ENCODE data around the gene WWTR1. TPM values are rescaled to one million over a fixed set of nuclear protein-coding genes. Genes with fewer than 3 reads are reported as not detected.
A peak's percentile ranks its signal among the peaks of the same experiment; 100 is the strongest.

WWTR1 gene
- polyA plus RNA-seq, 3 donors = 111 TPM

GRCh38 chr3:149655826-149656574 lies 1.8 kb downstream of the WWTR1 start:
- DNase-seq (ENCODE audit: low read depth in 3 of 3, low spot score in 2 of 3) = no peak

GRCh38 chr3:149654188-149654601 lies 3.6 kb downstream of the WWTR1 start:
- DNase-seq (ENCODE audit: low read depth in 3 of 3, low spot score in 2 of 3) = no peak

GRCh38 chr3:149653564-149653963 lies 4.3 kb downstream of the WWTR1 start:
- DNase-seq (ENCODE audit: low read depth in 3 of 3, low spot score in 2 of 3) = no peak

DNA sequence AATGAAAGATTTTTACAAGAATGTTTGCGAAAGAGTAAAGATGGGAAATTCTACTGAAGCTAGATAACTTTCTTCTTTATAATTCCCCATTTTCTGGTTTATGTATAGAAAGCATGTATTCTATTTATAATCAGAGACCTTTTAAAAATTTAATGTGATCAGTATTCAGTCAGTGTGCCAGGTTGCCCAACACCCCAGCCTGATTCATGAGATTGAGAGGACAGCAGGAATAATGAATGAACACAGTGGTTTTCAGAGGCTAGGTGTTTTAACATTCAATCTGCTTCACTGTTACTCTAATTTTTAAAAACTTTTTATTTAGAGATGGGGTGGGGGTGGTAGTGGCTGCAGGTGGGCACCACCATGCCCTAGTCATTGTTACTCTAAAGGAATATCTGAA lies 4.7 kb downstream of the WWTR1 start:
- DNase-seq (ENCODE audit: low read depth in 3 of 3, low spot score in 2 of 3) = no peak

DNA sequence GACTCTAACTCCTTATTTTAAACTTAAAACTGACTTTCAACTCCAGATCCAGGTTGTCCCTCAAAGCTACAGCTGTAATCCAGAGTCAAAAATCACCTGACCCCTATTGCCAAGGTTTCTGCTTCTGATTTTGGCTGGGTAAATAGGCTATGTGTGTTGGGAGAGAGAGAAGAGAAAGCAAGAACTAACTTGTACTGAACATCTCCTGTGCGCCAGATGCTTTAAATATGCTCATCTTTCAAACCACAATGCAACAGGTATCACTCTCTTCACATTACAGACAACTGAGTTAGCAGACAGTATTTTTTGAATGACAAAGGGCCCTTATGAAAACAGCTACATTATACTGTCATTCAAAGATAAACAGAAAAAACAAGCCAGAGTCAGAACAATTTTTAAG lies 7.0 kb downstream of the WWTR1 start:
- no peak for DNase-seq (ENCODE audit: low read depth in 3 of 3, low spot score in 2 of 3)

- no peak for DNase-seq (ENCODE audit: low read depth in 3 of 3, low spot score in 2 of 3)
Measured at GRCh38 chr3:149648525-149648924, 9.3 kb downstream of the WWTR1 start.

DNA sequence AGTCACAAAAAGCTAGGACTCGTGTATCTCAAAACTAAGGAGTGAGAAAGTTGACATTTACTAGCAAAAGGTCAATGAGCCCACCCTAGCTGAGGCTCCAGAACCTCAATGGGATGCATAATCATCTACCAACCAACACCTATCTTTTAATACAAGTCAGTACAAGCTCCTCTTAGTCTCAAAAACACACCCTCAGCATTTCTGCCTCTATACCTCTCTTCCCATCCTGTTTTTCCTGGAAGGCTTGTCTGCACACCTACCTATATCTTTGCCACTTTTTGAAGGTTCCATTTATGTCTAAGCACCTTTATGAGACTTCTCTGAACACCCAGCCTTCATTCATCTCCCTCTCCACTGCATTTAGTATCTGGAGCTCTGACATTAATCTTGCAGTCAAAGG lies 10.0 kb downstream of the WWTR1 start:
- DNase-seq (ENCODE audit: low read depth in 3 of 3, low spot score in 2 of 3) = no peak

- no peak for DNase-seq (ENCODE audit: low read depth in 3 of 3, low spot score in 2 of 3)
Measured at GRCh38 chr3:149647285-149647684, 10.5 kb downstream of the WWTR1 start.

DNA sequence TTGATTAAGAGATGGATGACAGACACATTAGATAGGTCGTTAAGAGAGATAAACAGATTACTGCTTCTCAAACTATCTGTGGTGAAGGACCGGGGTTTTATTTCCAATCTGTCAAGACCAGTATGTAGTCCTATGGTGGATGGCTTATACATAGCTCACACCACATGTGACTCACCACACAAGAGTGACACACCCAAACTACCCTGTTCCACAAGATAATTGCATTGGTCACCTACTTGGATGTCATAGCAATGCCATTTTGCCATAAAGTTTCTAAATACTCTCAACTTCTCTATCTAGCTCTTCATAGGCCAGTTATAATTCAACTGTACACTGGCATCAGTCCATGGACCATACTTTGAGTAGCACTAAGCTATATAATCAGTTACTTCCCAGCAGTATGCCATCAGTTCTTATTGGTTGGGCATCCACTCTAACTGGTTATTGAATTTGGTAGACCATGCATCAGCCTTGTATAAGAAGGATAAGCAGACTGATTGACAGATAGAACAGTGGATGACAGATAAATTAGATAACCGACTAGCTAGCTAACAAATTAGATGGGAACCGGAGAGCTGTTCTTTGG lies 11.6 kb downstream of the WWTR1 start:
- no peak for DNase-seq (ENCODE audit: low read depth in 3 of 3, low spot score in 2 of 3)

DNA sequence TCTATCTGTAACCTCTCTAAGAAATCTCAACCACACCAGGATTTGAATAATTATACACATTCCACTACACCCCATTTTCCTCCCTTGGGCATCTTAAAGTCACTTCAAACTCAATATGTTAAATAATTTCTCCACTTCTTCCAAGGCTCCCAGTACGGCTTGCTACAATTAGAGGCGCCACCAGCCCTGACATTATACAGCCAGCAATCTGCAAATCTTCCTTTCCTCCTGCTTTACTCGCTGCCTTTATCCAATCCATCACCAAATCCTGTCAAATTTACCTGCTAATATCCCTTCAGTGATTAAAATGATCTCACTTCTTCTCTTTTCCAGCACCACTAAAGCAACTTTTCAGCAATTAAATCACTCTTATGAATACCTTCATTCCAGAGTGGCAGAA lies 13.9 kb downstream of the WWTR1 start:
- DNase-seq (ENCODE audit: low read depth in 3 of 3, low spot score in 2 of 3) = no peak

DNA sequence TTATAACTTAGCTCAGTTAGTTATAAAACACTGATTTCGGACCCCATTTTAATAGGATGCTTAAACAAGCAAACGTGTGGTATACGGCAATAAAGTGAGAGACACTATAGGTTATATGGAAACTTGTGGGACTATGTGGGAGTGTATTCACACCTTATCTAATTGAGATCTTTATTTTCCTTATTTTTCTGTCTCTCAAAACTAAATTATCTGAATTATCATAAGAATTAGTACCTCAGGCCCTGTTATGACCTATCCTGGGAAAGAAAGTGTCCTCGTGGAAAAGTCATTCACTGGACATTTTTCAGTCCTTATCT lies 14.4 kb downstream of the WWTR1 start:
- no peak for DNase-seq (ENCODE audit: low read depth in 3 of 3, low spot score in 2 of 3)

DNA sequence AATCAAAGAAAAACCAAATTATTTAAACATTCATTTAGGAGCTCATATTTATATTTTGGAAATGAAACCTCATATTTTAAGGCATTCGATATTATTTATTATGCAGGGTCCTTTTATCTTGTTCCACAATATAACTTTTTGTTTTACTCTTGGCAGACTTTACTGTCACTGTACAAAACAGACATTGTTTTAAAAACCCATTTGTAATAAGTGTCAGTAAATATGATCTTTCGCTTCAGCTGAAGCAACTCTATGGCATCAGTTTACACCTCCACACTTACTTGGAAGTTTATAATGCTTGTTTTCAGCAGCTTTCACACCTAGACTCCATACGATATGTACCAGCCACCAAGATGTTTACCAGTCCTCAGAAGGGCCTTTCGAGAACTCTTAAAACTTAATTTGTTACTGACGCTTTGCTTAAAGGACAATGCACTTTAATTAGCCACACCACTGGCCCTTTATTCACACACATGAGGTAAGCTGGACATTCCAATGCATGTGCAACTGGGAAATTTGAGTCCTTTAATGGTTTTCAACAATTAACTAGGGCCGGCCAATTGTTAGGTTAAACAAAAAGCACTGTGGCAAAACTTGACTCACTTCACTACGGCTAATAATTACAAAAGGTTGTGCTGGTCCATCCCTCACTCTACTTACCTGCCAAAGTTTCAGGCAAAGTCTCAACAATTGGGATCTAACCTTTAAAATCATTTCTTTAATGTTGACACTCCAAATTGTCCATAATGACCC lies 16.7 kb downstream of the WWTR1 start:
- DNase-seq (ENCODE audit: low read depth in 3 of 3, low spot score in 2 of 3) = no peak

GRCh38 chr3:149639093-149639486 lies 18.7 kb downstream of the WWTR1 start:
- DNase-seq (ENCODE audit: low read depth in 3 of 3, low spot score in 2 of 3) = no peak

DNA sequence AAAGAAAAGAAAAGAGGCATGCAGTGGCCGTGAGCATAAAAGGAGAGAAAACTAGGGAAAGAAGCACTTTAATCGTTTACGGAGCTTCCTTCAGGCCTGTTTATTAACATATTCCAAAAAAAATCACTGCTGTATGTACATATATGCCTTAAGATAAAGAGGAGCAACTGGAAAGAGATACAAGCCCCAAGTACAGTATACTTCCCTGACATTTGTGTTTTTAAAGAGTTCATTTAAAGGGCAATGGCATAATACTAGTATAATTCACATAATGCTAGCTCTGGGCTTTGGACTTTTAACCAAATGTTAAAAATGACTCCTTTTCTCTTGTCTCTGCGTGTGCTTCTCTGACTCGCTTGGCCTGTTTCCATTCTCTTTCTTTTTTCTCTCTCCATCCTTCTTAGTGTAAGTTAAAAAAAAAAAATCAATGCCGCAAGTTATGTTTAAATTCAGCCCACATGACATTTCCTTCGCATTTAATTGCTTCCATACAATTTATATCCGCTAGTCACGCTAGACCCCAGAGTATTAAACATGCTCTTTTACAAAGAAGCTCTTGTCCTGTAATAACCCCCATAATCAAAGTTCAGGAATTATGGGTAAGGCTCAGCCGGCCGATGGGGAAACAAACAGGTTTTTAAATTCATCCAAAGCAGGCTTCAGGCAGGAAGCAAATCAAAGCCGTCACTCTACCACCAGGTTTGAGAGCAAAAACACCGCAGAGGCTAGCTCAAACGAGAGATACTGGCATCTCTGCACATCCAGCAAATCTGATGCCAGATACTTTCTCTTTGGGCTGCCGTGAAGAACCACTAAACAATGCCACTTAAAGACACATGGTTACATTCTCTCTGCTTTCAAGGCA lies 19.4 kb downstream of the WWTR1 start:
- peak in 1 of 3 donors; percentile 32 for DNase-seq (ENCODE audit: low read depth in 3 of 3, low spot score in 2 of 3)

GRCh38 chr3:149635396-149635795 lies 22.4 kb downstream of the WWTR1 start:
- no peak for DNase-seq (ENCODE audit: low read depth in 3 of 3, low spot score in 2 of 3)

DNA sequence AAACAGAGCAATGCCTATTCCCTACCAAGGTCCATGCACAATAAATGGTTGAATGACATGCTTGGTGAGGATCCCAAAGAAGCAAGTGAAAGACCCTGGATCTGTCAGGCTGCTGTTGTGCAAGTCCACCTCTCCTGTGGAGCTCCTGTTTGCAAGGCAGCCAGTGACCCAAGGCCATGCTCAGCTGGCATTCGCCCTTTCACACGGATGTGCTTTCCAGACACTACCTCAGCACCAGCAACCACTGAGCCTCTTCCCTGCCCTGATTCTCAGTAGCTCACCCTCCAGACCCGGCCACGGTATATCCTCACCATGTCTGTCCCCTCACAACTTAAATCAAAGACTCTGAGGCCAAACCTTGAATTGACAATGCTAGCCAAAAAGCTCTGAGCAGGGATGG lies 23.3 kb downstream of the WWTR1 start:
- DNase-seq (ENCODE audit: low read depth in 3 of 3, low spot score in 2 of 3) = no peak

GRCh38 chr3:149634072-149634471 lies 23.8 kb downstream of the WWTR1 start:
- no peak for DNase-seq (ENCODE audit: low read depth in 3 of 3, low spot score in 2 of 3)

DNA sequence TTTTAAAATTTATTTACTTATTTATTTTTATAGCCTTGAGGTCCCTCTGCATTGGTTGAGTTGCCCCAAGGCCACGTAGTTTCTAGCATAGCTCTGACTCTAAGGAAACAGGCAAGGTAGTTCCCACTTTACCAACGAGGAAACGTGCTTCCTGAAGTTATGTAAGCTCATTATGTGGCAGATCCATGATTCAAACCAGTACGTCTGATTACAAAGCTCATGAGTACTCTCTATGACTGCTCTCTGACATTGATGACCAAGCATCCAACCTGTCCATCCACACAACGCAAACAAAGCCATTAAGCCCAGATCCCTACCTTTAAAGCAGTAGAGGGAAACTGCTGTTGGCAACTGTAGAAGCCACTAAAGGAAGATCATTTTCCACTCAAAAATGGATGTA lies 25.6 kb downstream of the WWTR1 start:
- DNase-seq (ENCODE audit: low read depth in 3 of 3, low spot score in 2 of 3) = no peak

GRCh38 chr3:149630806-149631205 lies 27.0 kb downstream of the WWTR1 start:
- no peak for DNase-seq (ENCODE audit: low read depth in 3 of 3, low spot score in 2 of 3)

DNA sequence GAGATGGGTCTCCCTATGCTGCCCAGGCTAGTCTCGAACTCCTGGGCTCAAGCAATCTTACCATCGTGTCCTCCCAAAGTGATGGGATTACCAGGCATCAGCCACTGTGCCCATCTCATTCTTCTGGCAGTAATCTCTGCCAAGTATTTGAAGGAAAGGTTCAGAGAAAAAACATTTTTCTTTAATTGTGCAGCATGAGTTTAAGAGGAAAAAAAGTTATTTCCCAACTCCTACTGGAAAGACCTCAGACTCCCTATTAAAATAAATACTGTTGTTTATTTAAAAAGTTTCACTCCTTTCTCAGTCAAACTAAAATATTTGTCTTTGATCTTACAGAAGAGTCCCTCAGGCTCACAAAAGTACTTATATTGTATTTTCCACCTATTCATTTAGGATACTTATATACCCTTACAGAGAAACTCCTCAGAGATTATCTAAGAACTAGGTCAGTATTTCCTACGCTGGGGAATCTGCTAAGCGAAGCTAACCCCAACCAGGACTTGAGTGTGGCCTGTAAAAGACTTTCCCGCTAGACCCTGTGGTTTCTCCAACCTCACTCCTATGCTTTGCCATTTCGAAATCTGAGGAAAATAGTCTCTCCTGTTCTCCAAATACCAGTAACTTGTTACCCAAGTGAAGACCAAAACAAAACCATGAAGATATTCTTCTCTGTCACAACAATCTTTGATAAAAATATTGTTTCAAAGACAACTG lies 28.7 kb downstream of the WWTR1 start:
- no peak for DNase-seq (ENCODE audit: low read depth in 3 of 3, low spot score in 2 of 3)

GRCh38 chr3:149626671-149627070 lies 31.2 kb downstream of the WWTR1 start:
- DNase-seq (ENCODE audit: low read depth in 3 of 3, low spot score in 2 of 3) = no peak
